ENCODE data around the gene ZNF335.

DNA sequence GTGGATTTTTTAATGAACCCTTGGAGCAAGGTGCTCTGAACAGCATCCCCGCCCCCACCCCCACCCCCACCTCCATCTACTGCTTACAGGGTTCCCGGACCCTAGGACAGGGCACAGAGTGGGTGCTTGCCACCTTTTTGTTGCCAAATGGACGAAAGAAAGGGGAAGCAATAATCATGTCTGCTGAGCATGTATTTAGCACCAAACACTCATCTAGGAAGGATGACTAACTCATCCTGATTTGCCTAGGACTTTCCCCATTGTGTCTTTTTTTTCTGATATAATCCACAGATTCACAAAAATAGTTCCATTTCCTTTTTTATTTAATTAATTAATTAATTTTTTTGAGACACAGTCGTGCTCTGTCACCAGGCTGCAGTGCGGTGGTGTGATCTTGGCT lies 58.9 kb downstream of the ZNF335 start:
- TF ChIP-seq FOXK2 (IDR thresholded peaks at IDR 0.05) (no peak), FOXM1 (IDR thresholded peaks at IDR 0.05; ENCODE audit: borderline replicate concordance) (no peak), L3MBTL2 (conservative IDR thresholded peaks at IDR 0.05) (no peak), NFRKB (IDR thresholded peaks at IDR 0.05) (no peak), ARNT (IDR thresholded peaks at IDR 0.05) (no peak), ELF4 (IDR thresholded peaks at IDR 0.05) (no peak), SP1 (IDR thresholded peaks at IDR 0.05) (no peak), FOXA1 (IDR thresholded peaks at IDR 0.05) (no peak), SUZ12 (IDR thresholded peaks at IDR 0.05) (no peak), BHLHE40 (IDR thresholded peaks at IDR 0.05; ENCODE audit: borderline replicate concordance) (no peak), TARDBP (IDR thresholded peaks at IDR 0.05) (no peak), ZNF384 (IDR thresholded peaks at IDR 0.05) (no peak), HDGF (IDR thresholded peaks at IDR 0.05; ENCODE audit: borderline replicate concordance) (no peak)
- TF ChIP-seq, protein P1, sequence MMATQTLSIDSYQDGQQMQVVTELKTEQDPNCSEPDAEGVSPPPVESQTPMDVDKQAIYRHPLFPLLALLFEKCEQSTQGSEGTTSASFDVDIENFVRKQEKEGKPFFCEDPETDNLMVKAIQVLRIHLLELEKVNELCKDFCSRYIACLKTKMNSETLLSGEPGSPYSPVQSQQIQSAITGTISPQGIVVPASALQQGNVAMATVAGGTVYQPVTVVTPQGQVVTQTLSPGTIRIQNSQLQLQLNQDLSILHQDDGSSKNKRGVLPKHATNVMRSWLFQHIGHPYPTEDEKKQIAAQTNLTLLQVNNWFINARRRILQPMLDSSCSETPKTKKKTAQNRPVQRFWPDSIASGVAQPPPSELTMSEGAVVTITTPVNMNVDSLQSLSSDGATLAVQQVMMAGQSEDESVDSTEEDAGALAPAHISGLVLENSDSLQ (IDR thresholded peaks at IDR 0.05): no peak

Data from HEK293T (cell line).